Karpas-422 (cell line): Measurements from ENCODE around the gene CKB. TPM values are rescaled to one million over a fixed set of nuclear protein-coding genes. Genes with fewer than 3 reads are reported as not detected.

Experiments used
- DNase-seq: peaks from one replicate; pipeline ENCODE4 v3.0.0-alpha.2; 2015
- H2AFZ ChIP-seq: fragments of 200-600 bp; sonication (generic); 2 replicates; pipeline ENCODE4 v1.6.1; 2014; ENCODE audit warnings: antibody characterized with exemption, low read length, mixed read lengths
- H3K27ac ChIP-seq: fragments of 200-600 bp; sonication (generic); 2 replicates; pipeline ENCODE4 v1.5.1; 2014; ENCODE audit warnings: mild to moderate bottlenecking, low read length, moderate library complexity
- H3K27me3 ChIP-seq: fragments of 200-600 bp; sonication (generic); 2 replicates; pipeline ENCODE4 v1.6.1; 2014; ENCODE audit warnings: low read length, mixed read lengths
- H3K36me3 ChIP-seq: fragments of 200-600 bp; sonication (generic); 2 replicates; pipeline ENCODE4 v1.6.1; 2014; ENCODE audit warnings: low read length, mixed read lengths; ENCODE audit not compliant: insufficient read depth
- H3K4me1 ChIP-seq: fragments of 200-600 bp; sonication (generic); 2 replicates; pipeline ENCODE4 v1.6.1; 2014; ENCODE audit warnings: mild to moderate bottlenecking, low read length, mixed read lengths
- H3K4me2 ChIP-seq: fragments of 200-600 bp; sonication (generic); 2 replicates; pipeline ENCODE4 v1.6.1; 2014; ENCODE audit warnings: low read length, low read depth, mild to moderate bottlenecking; ENCODE audit not compliant: poor library complexity, severe bottlenecking
- H3K4me3 ChIP-seq: fragments of 200-600 bp; sonication (generic); 2 replicates; pipeline ENCODE4 v1.5.1; 2014; ENCODE audit warnings: mild to moderate bottlenecking, antibody characterized with exemption, low read length, mixed read lengths
- H3K79me2 ChIP-seq: fragments of 200-600 bp; sonication (generic); 2 replicates; pipeline ENCODE4 v1.6.1; 2014; ENCODE audit warnings: mild to moderate bottlenecking, low read length, mixed read lengths
- H3K9ac ChIP-seq: fragments of 200-600 bp; sonication (generic); 2 replicates; pipeline ENCODE4 v1.6.0; 2014; ENCODE audit warnings: low read length
- H3K9me2 ChIP-seq: fragments of 200-600 bp; sonication (generic), shearing (Covaris generic); replicated peaks from 2 replicates; pipeline ENCODE4 v1.6.0; 2014; ENCODE audit warnings: mild to moderate bottlenecking, low read length, moderate library complexity; ENCODE audit not compliant: insufficient read depth
- H3K9me3 ChIP-seq: fragments of 300-700, 200-600 bp; sonication (generic); 2 replicates; pipeline ENCODE4 v1.6.1; 2014; ENCODE audit warnings: low read length, mixed read lengths
- H4K20me1 ChIP-seq: fragments of 200-600 bp; sonication (generic); 2 replicates; pipeline ENCODE4 v1.6.1; 2014; ENCODE audit warnings: mild to moderate bottlenecking, antibody characterized with exemption, low read length, low read depth; ENCODE audit not compliant: insufficient read depth
- total RNA-seq: library from RNA; depleted of rRNA; stranded (reverse); fragments of >200 nt; shearing (Covaris generic); gene quantifications from 2 replicates; pipeline ENCODE4 v1.2.3, GENCODE V29; 2014; ENCODE audit warnings: low replicate concordance

The CKB gene
- total RNA-seq, 1 experiment from 2014 or later = 30.4 TPM

DNA sequence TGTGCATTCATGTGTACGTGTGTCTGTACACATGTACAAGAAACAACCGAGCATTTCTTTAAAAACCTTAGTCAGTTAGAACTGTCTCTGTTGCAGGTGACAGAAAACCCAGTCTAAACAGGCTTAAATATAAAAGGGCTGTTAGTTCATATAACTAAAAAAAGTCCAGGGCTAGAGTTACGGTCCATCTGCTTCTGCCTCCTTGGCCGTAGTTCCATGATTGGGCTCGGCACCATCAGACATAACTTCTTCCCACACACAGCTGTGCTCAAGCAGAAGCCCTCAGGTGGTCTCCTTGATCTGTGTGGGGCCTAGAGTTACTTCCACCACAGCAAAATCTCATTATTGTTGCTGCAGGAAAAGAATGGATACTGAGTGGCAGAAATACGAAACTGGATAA is 34.6 kb downstream of the CKB start:
- Histone ChIP-seq H3K9me2 (no peaks in the 10 kb centered on the region), H3K36me3 (peaks cover 32% of the 10 kb centered on the region; the same call in 1 of the 2 replicates), H3K4me1 (no peaks in the 10 kb centered on the region), H3K4me3 (no peak overlapping the region), H3K9me3 (no peaks in the 10 kb centered on the region), H3K9ac (no peak overlapping the region), H3K27ac (no peak overlapping the region), H4K20me1 (no peaks in the 10 kb centered on the region), H3K27me3 (no peaks in the 10 kb centered on the region), H3K79me2 (0 out of 2 replicates have a peak, but pooled peaks cover 4% of the 10 kb centered on the region), H3K4me2 (no peak overlapping the region), H2AFZ (no peak overlapping the region)
- DNase-seq = no peak

- no peak overlapping the region for H2AFZ ChIP-seq
- H3K36me3 ChIP-seq = peaks cover 21% of the 10 kb centered on the region; the same call in 1 of the 2 replicates
- H3K9me3 ChIP-seq = no peaks in the 10 kb centered on the region
- no peaks in the 10 kb centered on the region for H3K27me3 ChIP-seq
- no peak overlapping the region for H3K9ac ChIP-seq
- no peaks in the 10 kb centered on the region for H4K20me1 ChIP-seq
- H3K79me2 ChIP-seq = 0 out of 2 replicates have a peak, but pooled peaks cover 4% of the 10 kb centered on the region
- no peak overlapping the region for H3K4me3 ChIP-seq
- no peaks in the 10 kb centered on the region for H3K9me2 ChIP-seq
- DNase-seq = no peak
- peaks cover 2% of the 10 kb centered on the region for H3K4me1 ChIP-seq
- H3K27ac ChIP-seq = no peak overlapping the region
- no peak overlapping the region for H3K4me2 ChIP-seq
These were observed 37.1 kb downstream of the CKB start for GRCh38 chr14:103485504-103485903.

GRCh38 chr14:103483600-103483999 is 39.0 kb downstream of the CKB start:
- peaks cover 9% of the 10 kb centered on the region for H3K4me1 ChIP-seq
- no peak overlapping the region for H2AFZ ChIP-seq
- DNase-seq = no peak
- H3K9me2 ChIP-seq = no peaks in the 10 kb centered on the region
- peaks cover 28% of the 10 kb centered on the region; the same call in 1 of the 2 replicates for H3K36me3 ChIP-seq
- no peak overlapping the region for H3K27ac ChIP-seq
- 0 out of 2 replicates have a peak, but pooled peaks cover 4% of the 10 kb centered on the region for H3K79me2 ChIP-seq
- no peak overlapping the region for H3K4me3 ChIP-seq
- H3K9ac ChIP-seq = no peak overlapping the region
- H4K20me1 ChIP-seq = no peaks in the 10 kb centered on the region
- no peaks in the 10 kb centered on the region for H3K9me3 ChIP-seq
- no peaks in the 10 kb centered on the region for H3K27me3 ChIP-seq
- H3K4me2 ChIP-seq = no peak overlapping the region

GRCh38 chr14:103480595-103480994 is 42.0 kb downstream of the CKB start:
- Histone ChIP-seq H3K36me3 (peaks cover 38% of the 10 kb centered on the region; the same call in 1 of the 2 replicates), H3K27ac (no peak overlapping the region), H3K9me3 (no peaks in the 10 kb centered on the region), H2AFZ (no peak overlapping the region), H3K9me2 (no peaks in the 10 kb centered on the region), H3K9ac (no peak overlapping the region), H3K27me3 (no peaks in the 10 kb centered on the region), H4K20me1 (no peaks in the 10 kb centered on the region), H3K4me2 (no peak overlapping the region), H3K4me1 (peaks cover 9% of the 10 kb centered on the region), H3K79me2 (0 out of 2 replicates have a peak, but pooled peaks cover 4% of the 10 kb centered on the region), H3K4me3 (no peak overlapping the region)
- no peak for DNase-seq

- peaks cover 41% of the 10 kb centered on the region; the same call in 1 of the 2 replicates for H3K36me3 ChIP-seq
These were observed 46.0 kb downstream of the CKB start for GRCh38 chr14:103476631-103477030.

DNA sequence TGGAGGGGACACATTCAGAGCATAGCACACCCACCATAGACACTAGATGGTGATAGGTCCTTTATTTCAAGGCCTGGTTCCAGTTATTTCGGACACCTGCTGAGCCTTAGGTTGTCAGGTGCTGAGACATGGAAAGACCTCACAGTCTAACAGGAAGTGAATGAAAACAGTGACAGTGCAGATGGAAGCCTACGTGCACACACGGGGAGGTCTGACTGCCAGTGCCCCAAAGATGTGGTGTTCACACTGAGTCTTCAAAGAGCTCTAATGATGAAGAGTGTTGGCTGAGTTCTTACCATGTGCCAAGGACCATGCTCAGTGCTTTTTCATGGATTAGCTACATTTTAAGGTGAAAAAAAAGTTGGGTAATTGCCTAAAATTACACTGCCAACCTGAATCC is 46.6 kb downstream of the CKB start:
- H3K36me3 ChIP-seq = peaks cover 42% of the 10 kb centered on the region; the same call in 1 of the 2 replicates
- 0 out of 2 replicates have a peak, but pooled peaks cover 3% of the 10 kb centered on the region for H3K79me2 ChIP-seq
- no peak overlapping the region for H3K4me2 ChIP-seq
- no peaks in the 10 kb centered on the region for H4K20me1 ChIP-seq
- no peak overlapping the region for H2AFZ ChIP-seq
- no peak overlapping the region for H3K27ac ChIP-seq
- H3K27me3 ChIP-seq = no peaks in the 10 kb centered on the region
- H3K4me1 ChIP-seq = peaks cover 9% of the 10 kb centered on the region
- no peaks in the 10 kb centered on the region for H3K9me3 ChIP-seq
- H3K9ac ChIP-seq = no peak overlapping the region
- no peaks in the 10 kb centered on the region for H3K9me2 ChIP-seq
- no peak for DNase-seq
- H3K4me3 ChIP-seq = no peak overlapping the region

More at GRCh38 chr14:103476631-103477030, 46.0 kb downstream of the CKB start:
- no peaks in the 10 kb centered on the region for H3K9me2 ChIP-seq
- H2AFZ ChIP-seq = no peak overlapping the region
- H3K4me2 ChIP-seq = no peak overlapping the region
- H3K4me1 ChIP-seq = peaks cover 9% of the 10 kb centered on the region
- H4K20me1 ChIP-seq = no peaks in the 10 kb centered on the region
- DNase-seq = no peak
- H3K27me3 ChIP-seq = no peaks in the 10 kb centered on the region
- no peak overlapping the region for H3K9ac ChIP-seq
- H3K27ac ChIP-seq = no peak overlapping the region
- H3K9me3 ChIP-seq = no peaks in the 10 kb centered on the region
- H3K4me3 ChIP-seq = no peak overlapping the region
- H3K79me2 ChIP-seq = no peaks in the 10 kb centered on the region

GRCh38 chr14:103474893-103475292 is 47.7 kb downstream of the CKB start:
- H3K27ac ChIP-seq = no peak overlapping the region
- no peaks in the 10 kb centered on the region for H3K9me3 ChIP-seq
- H4K20me1 ChIP-seq = no peaks in the 10 kb centered on the region
- H2AFZ ChIP-seq = no peak overlapping the region
- no peak overlapping the region for H3K4me3 ChIP-seq
- H3K79me2 ChIP-seq = 0 out of 2 replicates have a peak, but pooled peaks cover 7% of the 10 kb centered on the region
- H3K36me3 ChIP-seq = peaks cover 41% of the 10 kb centered on the region; the same call in 1 of the 2 replicates
- peaks cover under 1% of the 10 kb centered on the region; the same call in 1 of the 2 replicates for H3K4me1 ChIP-seq
- no peaks in the 10 kb centered on the region for H3K27me3 ChIP-seq
- no peak overlapping the region for H3K4me2 ChIP-seq
- no peak overlapping the region for H3K9ac ChIP-seq
- no peak for DNase-seq
- no peaks in the 10 kb centered on the region for H3K9me2 ChIP-seq

GRCh38 chr14:103472939-103473338 is 49.7 kb downstream of the CKB start:
- Histone ChIP-seq H3K79me2 (0 out of 2 replicates have a peak, but pooled peaks cover 8% of the 10 kb centered on the region), H3K4me1 (no peaks in the 10 kb centered on the region), H3K27ac (no peak overlapping the region), H3K4me3 (no peak overlapping the region), H3K9me2 (no peaks in the 10 kb centered on the region), H4K20me1 (no peaks in the 10 kb centered on the region), H3K27me3 (no peaks in the 10 kb centered on the region), H3K9me3 (no peaks in the 10 kb centered on the region), H2AFZ (no peak overlapping the region), H3K9ac (no peak overlapping the region), H3K4me2 (no peak overlapping the region), H3K36me3 (peaks cover 47% of the 10 kb centered on the region)
- no peak for DNase-seq
